HUES48 (cell line): Measurements from ENCODE around the gene SMARCA1.
A peak's percentile ranks its signal among the peaks of the same experiment; 100 is the strongest.
"Not testable (repeated sequence)": the region's sequence is repeated elsewhere in the genome, so short reads cannot be mapped to it uniquely, and the experiment has no call there.

ENCODE experiments used
- H3K27ac ChIP-seq: one replicate; pipeline ENCODE4 v1.7.0; 2013; ENCODE audit warnings: low read depth, low read length, inconsistent platforms
- H3K27me3 ChIP-seq: 2 replicates; pipeline ENCODE4 v1.6.1; 2013; ENCODE audit warnings: mild to moderate bottlenecking, low read length; ENCODE audit not compliant: control insufficient read depth, insufficient read depth
- H3K36me3 ChIP-seq: 2 replicates; pipeline ENCODE4 v1.6.1; 2013; ENCODE audit warnings: low read length; ENCODE audit not compliant: control insufficient read depth, insufficient read depth
- H3K4me1 ChIP-seq: 2 replicates; pipeline ENCODE4 v1.6.1; 2013; ENCODE audit warnings: mild to moderate bottlenecking, low read length; ENCODE audit not compliant: control insufficient read depth, insufficient read depth
- H3K4me3 ChIP-seq: 2 replicates; pipeline ENCODE4 v1.5.1; 2013; ENCODE audit warnings: mild to moderate bottlenecking, low read depth, low read length
- H3K9ac ChIP-seq: 2 replicates; pipeline ENCODE4 v1.6.1; 2013; ENCODE audit warnings: mild to moderate bottlenecking, low read depth, low read length, moderate library complexity
- H3K9me3 ChIP-seq: 2 replicates; pipeline ENCODE4 v1.6.1; 2013; ENCODE audit warnings: low read length; ENCODE audit not compliant: control insufficient read depth, insufficient read depth

SMARCA1 gene

GRCh38 chrX:129556806-129557315 is 33.6 kb upstream of the SMARCA1 start:
- no peak overlapping the region for H3K27ac ChIP-seq
- no peak overlapping the region for H3K4me3 ChIP-seq
- H3K9ac ChIP-seq: no peak overlapping the region
- no peaks in the 10 kb centered on the region for H3K27me3 ChIP-seq
- H3K36me3 ChIP-seq: peaks cover 84% of the 10 kb centered on the region
- no peaks in the 10 kb centered on the region for H3K9me3 ChIP-seq
- H3K4me1 ChIP-seq: no peaks in the 10 kb centered on the region

- not testable (repeated sequence) for H3K9me3 ChIP-seq, H3K27ac ChIP-seq, H3K4me1 ChIP-seq, H3K9ac ChIP-seq, H3K4me3 ChIP-seq, H3K27me3 ChIP-seq
- peaks cover 71% of the 10 kb centered on the region for H3K36me3 ChIP-seq
Measured at GRCh38 chrX:129554816-129555215, 31.5 kb upstream of the SMARCA1 start.

DNA sequence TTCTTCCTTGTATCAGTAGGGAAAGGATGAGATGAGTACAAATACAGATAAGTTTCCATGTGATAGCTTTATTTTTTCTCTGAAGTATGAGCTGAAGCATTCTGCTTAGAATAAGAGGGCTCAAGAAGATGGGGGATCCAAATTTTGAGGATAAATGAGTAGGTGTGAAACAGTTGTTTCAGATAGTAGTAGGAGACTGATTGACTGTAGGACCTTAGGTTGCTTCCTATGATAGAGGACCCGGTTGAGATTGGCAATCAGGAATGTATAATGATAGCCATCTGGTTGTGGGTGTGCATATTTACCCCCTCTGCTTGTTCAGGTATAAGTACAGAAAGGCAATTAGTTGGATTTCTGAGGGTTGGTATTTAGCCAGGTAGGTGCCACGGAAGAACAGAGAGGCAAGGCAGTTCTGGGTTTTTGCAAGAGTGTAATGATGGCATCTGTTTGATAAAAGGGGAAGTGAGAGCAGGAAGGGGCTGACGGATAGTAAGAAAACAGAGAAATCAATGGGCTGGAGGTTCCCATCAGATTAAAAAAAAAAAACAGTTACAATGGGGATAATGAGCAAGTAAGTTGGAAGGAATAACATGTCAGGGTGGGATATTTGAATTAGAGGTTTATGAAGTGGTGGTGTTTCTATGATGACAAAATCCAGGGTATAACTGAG is 30.5 kb upstream of the SMARCA1 start:
- Histone ChIP-seq H3K27ac (no peak overlapping the region), H3K9me3 (no peaks in the 10 kb centered on the region), H3K4me1 (no peaks in the 10 kb centered on the region), H3K9ac (no peak overlapping the region), H3K36me3 (peaks cover 71% of the 10 kb centered on the region), H3K27me3 (no peaks in the 10 kb centered on the region), H3K4me3 (no peak overlapping the region)

- H3K4me3 ChIP-seq: no peak overlapping the region
Measured at GRCh38 chrX:129549124-129549523, 25.8 kb upstream of the SMARCA1 start.

DNA sequence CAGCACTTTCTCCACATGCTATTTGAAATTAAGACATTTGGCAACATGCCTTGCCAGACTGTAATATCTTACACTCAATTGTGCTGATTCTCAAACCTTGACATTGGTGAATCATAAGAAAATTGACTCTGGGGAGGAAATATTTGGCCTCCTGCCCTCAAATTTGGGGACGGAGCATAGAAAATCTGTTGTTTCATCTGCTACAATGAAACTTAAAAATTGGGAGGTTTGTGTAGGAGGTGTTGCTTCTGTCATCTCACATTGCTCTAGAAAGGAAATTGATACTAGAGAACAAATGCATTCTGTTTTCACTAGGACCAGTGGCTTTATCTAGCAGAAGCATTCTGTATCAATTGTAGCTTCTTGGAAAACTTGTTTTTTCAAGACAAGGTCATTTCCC is 22.1 kb upstream of the SMARCA1 start:
- no peaks in the 10 kb centered on the region for H3K27me3 ChIP-seq
- H3K36me3 ChIP-seq: peaks cover 66% of the 10 kb centered on the region

More at GRCh38 chrX:129549124-129549523, 25.8 kb upstream of the SMARCA1 start:
- no peak overlapping the region for H3K27ac ChIP-seq
- no peaks in the 10 kb centered on the region for H3K9me3 ChIP-seq
- H3K9ac ChIP-seq: no peak overlapping the region
- peaks cover 72% of the 10 kb centered on the region for H3K36me3 ChIP-seq
- no peaks in the 10 kb centered on the region for H3K4me1 ChIP-seq
- no peaks in the 10 kb centered on the region for H3K27me3 ChIP-seq

DNA sequence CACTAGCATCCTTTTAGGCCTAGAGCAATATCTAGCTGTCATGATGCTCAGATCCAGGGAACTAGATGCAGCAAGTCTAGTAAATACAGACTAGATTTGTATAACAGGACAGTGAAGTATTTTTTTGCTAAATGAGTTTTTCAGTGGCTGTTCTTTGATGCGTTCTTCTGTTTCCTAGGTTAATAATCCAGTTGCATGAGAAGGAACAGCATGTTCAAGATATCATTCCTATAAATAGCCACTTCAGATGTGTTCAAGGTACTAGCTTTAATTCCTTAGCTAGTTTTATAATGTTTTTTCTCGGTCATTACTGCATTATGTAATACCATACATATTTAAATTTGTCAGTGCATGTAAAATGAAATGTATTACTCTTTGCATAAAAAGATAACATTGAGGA is 21.5 kb upstream of the SMARCA1 start:
- Histone ChIP-seq H3K27me3 (no peaks in the 10 kb centered on the region), H3K4me3 (no peak overlapping the region), H3K27ac (no peak overlapping the region), H3K4me1 (no peaks in the 10 kb centered on the region), H3K9me3 (no peaks in the 10 kb centered on the region), H3K9ac (no peak overlapping the region), H3K36me3 (peaks cover 60% of the 10 kb centered on the region)

More for the DNA sequence above, 22.1 kb upstream of the SMARCA1 start:
- no peaks in the 10 kb centered on the region for H3K4me1 ChIP-seq
- H3K9ac ChIP-seq: no peak overlapping the region
- H3K27ac ChIP-seq: no peak overlapping the region
- H3K4me3 ChIP-seq: no peak overlapping the region
- H3K9me3 ChIP-seq: no peaks in the 10 kb centered on the region

DNA sequence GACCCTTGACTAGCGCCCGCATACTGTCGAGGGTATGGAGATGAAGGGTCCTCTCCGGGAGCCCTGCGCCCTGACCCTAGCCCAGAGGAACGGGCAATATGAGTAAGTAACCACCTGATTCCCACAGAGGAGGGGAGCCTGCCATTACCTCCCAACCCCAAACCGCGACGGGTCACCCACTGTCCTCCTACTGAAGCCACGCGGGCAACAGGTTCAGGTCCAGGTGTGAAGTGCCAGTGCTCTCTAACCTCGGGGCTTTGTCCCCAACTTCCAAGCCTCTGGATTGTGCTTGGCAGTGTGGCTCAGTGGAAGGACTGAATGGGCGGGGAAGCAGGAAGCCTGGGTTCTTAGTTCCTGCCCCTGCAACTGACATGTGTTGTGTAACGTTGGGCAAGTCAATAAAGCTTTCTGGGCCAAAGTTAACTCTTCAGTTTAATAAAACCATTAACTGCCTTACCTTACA is 17.5 kb upstream of the SMARCA1 start:
- Histone ChIP-seq H3K27ac (no peak overlapping the region), H3K27me3 (no peaks in the 10 kb centered on the region), H3K9me3 (no peaks in the 10 kb centered on the region), H3K36me3 (peaks cover 25% of the 10 kb centered on the region), H3K4me1 (no peaks in the 10 kb centered on the region), H3K4me3 (peak overlapping the region; percentile 80), H3K9ac (peak overlapping the region; percentile 74)

DNA sequence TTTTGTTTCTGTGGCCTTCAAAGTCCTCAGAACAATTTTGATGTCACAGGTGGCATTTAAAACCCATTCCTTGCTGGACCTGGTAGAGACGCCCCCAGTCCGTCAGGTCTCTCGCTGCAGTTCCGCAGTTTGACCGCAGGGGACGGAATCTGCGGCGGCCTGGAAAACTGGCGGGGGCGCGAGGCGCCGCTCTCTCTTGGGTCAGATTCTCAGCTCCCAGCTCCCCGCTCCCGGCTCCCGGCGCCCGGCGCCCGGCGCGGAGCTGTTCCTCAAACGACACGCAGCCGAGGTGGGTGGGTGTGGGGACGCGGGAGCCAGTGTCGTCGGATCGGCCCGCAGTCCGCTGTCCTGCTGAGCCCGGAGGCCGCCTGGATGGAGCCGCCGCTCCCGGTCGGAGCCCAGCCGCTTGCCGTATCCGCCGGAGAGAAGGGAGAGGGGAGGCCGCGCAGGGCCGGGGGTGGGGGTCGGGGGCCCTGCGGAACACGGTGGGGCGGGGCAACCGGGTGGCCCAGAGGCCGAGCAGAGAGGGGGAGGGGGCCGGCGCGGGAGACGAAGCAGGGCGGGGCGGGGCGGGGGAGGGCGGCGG is 16.9 kb upstream of the SMARCA1 start, which contains the start of gene OCRL:
TSS of gene OCRL (plus strand) at position 192 of the 586 bp plus-strand sequence. CDS start at position 373, 181 bp downstream.
- H3K9me3 ChIP-seq: no peaks in the 10 kb centered on the region
- no peaks in the 10 kb centered on the region for H3K4me1 ChIP-seq
- peak within 1 kb of the TSS; percentile 86 for H3K27ac ChIP-seq
- peaks cover 20% of the 10 kb centered on the region for H3K36me3 ChIP-seq
- peak within 1 kb of the TSS; percentile 87 for H3K4me3 ChIP-seq
- no peaks in the 10 kb centered on the region for H3K27me3 ChIP-seq
- peak within 1 kb of the TSS; percentile 84 for H3K9ac ChIP-seq

- Histone ChIP-seq H3K36me3 (no peaks in the 10 kb centered on the region), H3K9ac (no peak overlapping the region), H3K4me3 (no peak overlapping the region), H3K4me1 (no peaks in the 10 kb centered on the region), H3K9me3 (no peaks in the 10 kb centered on the region), H3K27ac (no peak overlapping the region), H3K27me3 (0 out of 2 replicates have a peak, but pooled peaks cover 8% of the 10 kb centered on the region)
Measured at GRCh38 chrX:129534816-129535578, 11.7 kb upstream of the SMARCA1 start.

GRCh38 chrX:129531132-129531531 is 7.8 kb upstream of the SMARCA1 start:
- Histone ChIP-seq H3K4me1 (no peaks in the 10 kb centered on the region), H3K27me3 (0 out of 2 replicates have a peak, but pooled peaks cover 8% of the 10 kb centered on the region), H3K9ac (no peak overlapping the region), H3K9me3 (no peaks in the 10 kb centered on the region), H3K27ac (no peak overlapping the region), H3K4me3 (no peak overlapping the region), H3K36me3 (no peaks in the 10 kb centered on the region)
